ENCODE results near the gene CEP95.

CEP95 gene

GRCh38 chr17:64496348-64496785 is 10.4 kb upstream of the CEP95 start:
- no peak for DNase-seq (ENCODE audit: low read depth in 2 of 3, low spot score in 1 of 3)

GRCh38 chr17:64496786-64497564 is 9.8 kb upstream of the CEP95 start, which contains the start of gene POLG2:
Gene POLG2, minus strand, starts transcription at chr17:64497054. Its CDS starts 86 bp downstream, at chr17:64496968.
- DNase-seq (ENCODE audit: low read depth in 2 of 3, low spot score in 1 of 3): peak; percentile 89 to 94 (median 92)

GRCh38 chr17:64497565-64498035 is 9.2 kb upstream of the CEP95 start:
- DNase-seq (ENCODE audit: low read depth in 2 of 3, low spot score in 1 of 3): peak in 1 of 3 donors; percentile 42

- DNase-seq (ENCODE audit: low read depth in 2 of 3, low spot score in 1 of 3): no peak
Observed at GRCh38 chr17:64498308-64499203, 8.2 kb upstream of the CEP95 start.

DNA sequence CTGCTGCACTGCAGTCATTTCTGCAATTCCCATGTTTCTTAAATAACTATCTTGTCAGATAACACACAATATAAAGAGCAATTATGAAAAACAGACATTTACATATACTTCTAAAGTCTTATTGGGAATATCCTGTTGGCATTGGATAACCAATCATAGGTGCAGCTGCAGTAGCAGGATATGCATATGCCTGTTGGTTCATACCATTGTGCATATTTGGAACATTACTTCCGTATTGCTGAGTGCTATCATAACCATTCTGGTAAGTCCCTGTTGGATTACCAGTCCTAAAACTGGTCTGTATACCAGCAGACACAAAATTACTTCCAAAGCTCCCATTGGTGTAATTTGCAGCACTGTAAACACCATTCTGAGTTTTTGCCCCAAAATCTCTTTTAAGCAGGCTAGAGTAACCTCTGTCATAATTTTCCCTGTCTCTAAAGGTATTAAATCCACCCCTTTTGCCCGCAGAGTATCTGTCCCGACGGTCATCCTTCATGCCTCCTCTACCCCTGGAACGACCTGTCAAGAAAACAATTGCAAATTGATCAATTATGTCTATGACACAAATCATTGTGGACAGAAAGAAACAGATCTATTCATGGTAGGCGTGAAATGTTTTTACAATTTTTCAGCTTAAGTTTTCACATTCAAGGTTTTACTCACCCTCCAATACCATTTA is 6.8 kb upstream of the CEP95 start:
- DNase-seq (ENCODE audit: low read depth in 2 of 3, low spot score in 1 of 3): no peak

DNA sequence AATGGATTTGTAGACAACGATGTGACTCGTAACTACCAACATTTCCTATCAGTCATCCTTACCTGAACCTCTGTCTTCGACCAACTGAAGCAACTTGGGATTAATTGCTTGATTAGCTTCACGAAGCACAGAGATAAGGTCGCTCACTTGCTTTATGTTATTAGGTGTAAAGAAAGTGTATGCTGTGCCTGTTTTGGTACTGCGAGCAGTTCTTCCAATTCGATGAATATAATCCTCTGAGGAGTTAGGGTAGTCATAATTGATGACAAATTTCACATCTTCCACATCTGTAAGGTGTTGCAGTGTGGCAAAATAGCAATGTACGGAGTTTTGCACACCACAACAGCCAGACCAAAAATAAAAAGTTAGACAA is 6.3 kb upstream of the CEP95 start:
- DNase-seq (ENCODE audit: low read depth in 2 of 3, low spot score in 1 of 3): peak in 1 of 3 donors; percentile 10

DNA sequence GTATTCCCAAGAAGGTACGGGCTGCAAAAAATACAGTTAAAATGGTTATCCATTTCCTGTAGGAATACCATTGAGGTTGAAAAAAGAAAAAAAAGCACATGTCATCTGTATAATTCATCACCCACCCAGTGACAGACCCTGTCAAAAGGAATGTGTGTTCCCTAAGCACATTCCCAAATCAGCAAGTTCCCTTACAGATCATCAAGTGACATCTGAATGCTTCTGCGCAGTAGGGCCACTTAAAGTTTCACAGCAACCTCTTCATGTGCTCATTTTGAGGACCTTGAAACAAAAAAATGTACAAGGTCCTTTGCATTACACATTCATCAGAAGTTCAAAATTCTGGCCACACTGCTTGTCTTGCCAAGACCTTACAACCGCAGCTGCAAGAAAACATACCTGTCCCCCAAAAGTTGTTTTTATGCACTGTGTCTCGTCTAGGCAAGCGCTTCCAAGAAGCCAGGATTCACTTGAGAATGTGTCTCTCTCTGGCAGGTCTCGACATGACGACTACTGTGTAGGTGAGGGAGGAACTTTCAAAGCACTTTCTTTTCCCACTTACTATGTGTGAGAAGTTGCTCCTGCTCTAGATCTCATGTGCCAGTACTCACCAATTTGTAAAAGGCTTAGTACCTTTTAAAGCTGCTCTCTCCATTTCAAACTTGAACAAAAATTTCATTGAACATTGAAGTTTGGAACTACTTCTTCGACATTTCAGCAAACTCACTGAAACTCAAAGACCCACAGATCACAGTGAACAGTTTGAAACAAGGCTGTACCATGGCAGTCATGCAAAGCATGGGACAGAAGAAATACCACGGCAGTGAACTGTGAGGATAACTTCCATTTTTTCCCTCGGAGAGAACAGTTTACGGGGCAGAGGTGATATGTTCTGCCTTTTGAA is 5.7 kb upstream of the CEP95 start:
- no peak for DNase-seq (ENCODE audit: low read depth in 2 of 3, low spot score in 1 of 3)

DNA sequence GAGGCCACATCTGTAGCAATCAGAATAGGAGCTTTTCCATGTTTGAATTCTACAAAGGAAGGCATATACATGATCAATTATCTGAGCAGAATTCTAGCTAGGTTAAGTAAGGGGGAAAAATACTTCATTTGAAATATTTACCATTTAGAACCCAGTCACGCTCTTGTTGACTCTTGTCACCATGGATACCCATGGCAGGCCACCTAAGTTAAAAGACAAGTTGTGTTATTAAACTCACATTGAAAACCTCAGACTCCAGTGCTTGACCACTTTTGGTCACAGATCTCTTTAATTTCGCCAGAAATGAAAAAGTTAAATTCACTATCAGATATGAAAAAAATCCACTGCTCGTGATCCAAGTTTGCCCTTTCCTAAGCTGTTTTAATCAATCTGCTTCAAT is 4.8 kb upstream of the CEP95 start:
- no peak for DNase-seq (ENCODE audit: low read depth in 2 of 3, low spot score in 1 of 3)

GRCh38 chr17:64502809-64503208 is 4.0 kb upstream of the CEP95 start:
- DNase-seq (ENCODE audit: low read depth in 2 of 3, low spot score in 1 of 3): no peak

- DNase-seq (ENCODE audit: low read depth in 2 of 3, low spot score in 1 of 3): no peak
Observed at GRCh38 chr17:64503341-64503740, 3.4 kb upstream of the CEP95 start.

DNA sequence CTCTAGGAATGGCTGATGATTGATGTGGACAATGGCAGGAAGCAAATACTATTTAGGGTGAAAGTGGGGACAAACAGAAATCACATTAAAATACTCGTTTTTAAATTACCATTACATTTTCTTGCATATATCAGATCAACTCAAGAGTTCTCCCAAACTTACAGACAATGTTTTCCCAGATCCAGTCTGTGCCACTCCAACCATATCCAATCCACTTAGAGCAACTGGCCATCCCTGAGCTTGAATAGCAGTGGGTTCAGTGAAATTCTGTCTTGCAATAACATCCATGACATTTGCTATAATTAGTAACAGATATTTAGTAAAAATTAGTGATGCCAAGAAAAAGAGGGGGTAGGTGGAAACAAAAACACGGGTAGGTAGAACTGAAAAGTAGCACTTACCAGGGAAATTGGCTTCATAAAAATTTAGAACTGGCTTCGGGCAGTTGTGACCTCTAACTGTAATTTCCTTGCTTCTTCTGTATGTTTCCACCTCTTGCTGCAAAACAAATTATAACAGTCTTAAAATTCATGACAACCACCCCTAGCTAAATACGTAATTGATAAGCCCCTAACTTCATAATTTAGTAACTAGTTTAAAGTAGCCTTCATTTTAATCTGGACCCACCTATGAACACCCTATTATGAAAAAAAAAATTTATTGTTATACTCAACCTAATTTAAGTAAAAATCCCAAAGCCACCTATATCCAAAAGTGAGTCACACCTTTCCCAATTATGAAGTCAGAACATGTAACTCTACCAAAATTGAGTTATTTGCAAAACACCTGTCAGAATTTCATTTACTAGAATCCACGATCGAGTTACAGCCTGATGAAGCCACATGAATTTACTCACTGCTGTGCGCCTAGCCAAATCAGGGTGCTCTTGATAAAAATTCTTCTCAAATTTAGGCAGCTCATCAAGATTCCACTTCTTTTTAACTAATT is 2.7 kb upstream of the CEP95 start:
- no peak for DNase-seq (ENCODE audit: low read depth in 2 of 3, low spot score in 1 of 3)

DNA sequence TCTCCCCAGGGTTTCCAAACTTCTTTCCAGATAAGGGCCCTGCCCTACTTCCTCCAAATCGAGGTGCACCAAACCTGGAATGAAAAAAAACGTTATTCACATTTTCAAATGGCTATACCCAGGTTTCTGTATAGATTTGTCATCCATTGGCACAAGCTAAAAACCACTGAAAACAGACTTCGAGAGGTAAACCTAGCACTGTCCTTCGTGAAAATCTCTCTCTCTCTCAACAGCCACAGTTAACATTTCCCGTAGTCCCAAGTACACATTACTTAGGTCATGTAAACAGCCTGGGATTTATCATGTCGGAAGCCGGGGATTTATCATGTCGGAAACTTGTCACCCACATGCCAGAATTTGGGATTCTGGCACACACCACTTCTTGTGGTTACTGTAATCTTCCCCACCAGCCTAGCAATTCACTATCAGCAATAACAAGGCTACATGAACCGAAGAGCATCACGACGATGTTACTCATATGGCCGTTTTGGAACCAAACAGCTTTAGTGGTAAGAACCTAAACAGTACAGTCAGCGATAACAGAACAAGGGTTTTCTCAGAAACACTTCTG is 1.9 kb upstream of the CEP95 start:
- no peak for DNase-seq (ENCODE audit: low read depth in 2 of 3, low spot score in 1 of 3)

GRCh38 chr17:64505340-64506200 is 1.2 kb upstream of the CEP95 start:
- peak; percentile 71 to 79 (median 79) for DNase-seq (ENCODE audit: low read depth in 2 of 3, low spot score in 1 of 3)

DNA sequence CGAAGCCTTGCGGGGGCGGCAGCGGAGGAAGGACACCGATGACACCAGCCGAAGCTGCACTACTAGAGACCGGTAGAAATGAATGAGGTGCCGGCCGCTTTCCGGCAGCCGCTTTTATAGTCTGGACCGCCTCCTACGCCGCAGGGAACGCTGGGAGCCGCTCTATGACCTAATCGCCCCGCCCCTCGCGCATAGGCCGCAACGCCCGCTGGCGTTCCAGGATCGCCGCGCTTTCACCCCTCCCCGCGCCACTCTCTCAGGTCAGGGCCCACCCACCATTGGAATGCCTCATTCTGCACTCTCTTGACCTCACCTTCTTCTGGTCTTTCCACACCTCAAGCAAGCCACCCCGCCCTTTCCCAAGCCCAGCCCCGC is 589 bp upstream of the CEP95 start, which contains the start of gene DDX5:
Gene DDX5, minus strand, starts transcription at position 89 of the 375 bp plus-strand sequence. CDS start 170 bp downstream, outside the sequence.
- DNase-seq (ENCODE audit: low read depth in 2 of 3, low spot score in 1 of 3): peak; percentile 97 to 98 (median 97)

DNA sequence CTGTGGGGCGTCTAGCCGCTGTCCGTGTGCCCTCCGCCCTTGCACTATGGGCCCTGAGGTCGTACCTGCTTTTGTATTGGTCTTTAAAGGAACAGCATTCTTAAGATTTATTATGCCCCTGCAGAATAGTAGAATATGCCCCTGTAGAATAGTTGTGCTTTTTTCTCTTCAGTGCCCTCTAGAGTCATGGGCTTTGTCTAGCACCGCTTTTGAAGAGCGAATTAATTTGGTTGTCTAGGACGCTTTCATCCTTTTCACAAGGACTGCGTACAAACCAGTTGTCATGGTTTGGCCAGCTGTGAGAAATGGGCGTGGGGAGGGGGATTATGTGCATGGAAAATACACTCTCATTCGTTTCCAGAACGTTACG is 621 bp downstream of the CEP95 start:
- DNase-seq (ENCODE audit: low read depth in 2 of 3, low spot score in 1 of 3): peak; percentile 18 to 24 (median 22)

DNA sequence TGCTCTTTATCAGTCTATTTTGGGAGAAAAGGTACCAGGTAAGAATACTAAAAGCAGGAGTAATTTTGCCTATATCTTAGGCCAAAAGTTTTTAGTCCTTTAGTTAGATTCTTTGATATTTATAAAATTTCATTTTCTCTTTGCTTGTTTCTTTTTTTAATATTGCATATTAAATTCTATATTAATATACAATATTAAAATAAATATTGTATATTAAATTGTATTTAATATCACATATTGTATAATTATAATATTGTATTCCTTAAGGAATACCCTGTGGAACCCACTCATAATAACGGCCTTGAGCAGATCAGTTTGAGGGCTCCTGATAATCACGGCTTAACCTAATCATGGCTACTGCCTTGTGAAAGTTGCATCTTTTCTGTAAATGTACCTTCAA is 1.9 kb downstream of the CEP95 start:
- no peak for DNase-seq (ENCODE audit: low read depth in 2 of 3, low spot score in 1 of 3)

GRCh38 chr17:64509179-64509578 is 2.4 kb downstream of the CEP95 start:
- no peak for DNase-seq (ENCODE audit: low read depth in 2 of 3, low spot score in 1 of 3)

GRCh38 chr17:64515419-64515818 is 8.6 kb downstream of the CEP95 start:
- DNase-seq (ENCODE audit: low read depth in 2 of 3, low spot score in 1 of 3): no peak
